Measurements from ENCODE around the gene ALPG. TPM values are rescaled to one million over a fixed set of nuclear protein-coding genes. Genes with fewer than 3 reads are reported as not detected.
A peak's percentile ranks its signal among the peaks of the same experiment; 100 is the strongest.
"Not testable (repeated sequence)": the region's sequence is repeated elsewhere in the genome, so short reads cannot be mapped to it uniquely, and the experiment has no call there.

The ALPG gene
- total and polyA plus RNA-seq, 10 of the 15 experiments (the other 5 are each of a cell fraction or from before 2014, with no cell fraction given): not detected

GRCh38 chr2:232445149-232445885 is 38.7 kb downstream of the ALPG start:
- CTCF ChIA-PET: interaction anchor here (1.0 to 1.3 kb wide), 2 partner anchors 55 to 76 kb away, joined by 3 to 4 read pairs; no protein-coding TSS in a partner anchor
- H3K36me3 ChIP-seq (ENCODE audit: control insufficient read depth in 2 of 2, insufficient read depth in 2 of 2, low read length in 1 of 2); H3K9ac ChIP-seq (ENCODE audit: control insufficient read depth, insufficient read depth, low read length); in situ Hi-C loops (cut with MboI); H3K4me3 ChIP-seq; intact Hi-C loops (cut with micrococcal nuclease; ENCODE audit: unreplicated experiment); POLR2A ChIA-PET; H3K79me2 ChIP-seq (ENCODE audit: control insufficient read depth, insufficient read depth, low read length); H3K4me2 ChIP-seq (ENCODE audit: control insufficient read depth, insufficient read depth); H3K27ac ChIP-seq (ENCODE audit: control insufficient read depth, insufficient read depth); ATAC-seq; H3K9me3 ChIP-seq (replicated peaks; ENCODE audit: control insufficient read depth, insufficient read depth, low read length); FAIRE-seq; H2AFZ ChIP-seq (ENCODE audit: control insufficient read depth, low read depth, low read length); H3K4me1 ChIP-seq (ENCODE audit: control insufficient read depth, insufficient read depth, low read length); DNase-seq (ENCODE audit: low read depth, low spot score); RAD21 ChIA-PET (ENCODE audit: unreplicated experiment); H4K20me1 ChIP-seq (ENCODE audit: control insufficient read depth, insufficient read depth); H3K27me3 ChIP-seq (replicated peaks in 1 of 2; ENCODE audit: control insufficient read depth in 2 of 2, insufficient read depth in 2 of 2, low read length in 1 of 2); BruUV-seq (replicated peaks); SMC1A ChIA-PET (ENCODE audit: uncharacterized antibody, unreplicated experiment): not testable (repeated sequence)
- WGBS (ENCODE audit: insufficient coverage, insufficient replicate concordance, low lambda C conversion rate, missing lambda C conversion rate): 44% methylated on average over 23 of the region's 29 CpGs

GRCh38 chr2:232446266-232446777 is 39.7 kb downstream of the ALPG start:
- 0% methylated on average over 1 of the region's 9 CpGs for WGBS (ENCODE audit: insufficient coverage, insufficient replicate concordance, low lambda C conversion rate, missing lambda C conversion rate)
- H3K4me2 ChIP-seq (ENCODE audit: control insufficient read depth, insufficient read depth); POLR2A ChIA-PET; H3K4me3 ChIP-seq; intact Hi-C loops (cut with micrococcal nuclease; ENCODE audit: unreplicated experiment); H4K20me1 ChIP-seq (ENCODE audit: control insufficient read depth, insufficient read depth); DNase-seq (ENCODE audit: low read depth, low spot score); RAD21 ChIA-PET (ENCODE audit: unreplicated experiment); in situ Hi-C loops (cut with MboI); H3K79me2 ChIP-seq (ENCODE audit: control insufficient read depth, insufficient read depth, low read length); H3K36me3 ChIP-seq (ENCODE audit: control insufficient read depth in 2 of 2, insufficient read depth in 2 of 2, low read length in 1 of 2); H3K27ac ChIP-seq (ENCODE audit: control insufficient read depth, insufficient read depth); H2AFZ ChIP-seq (ENCODE audit: control insufficient read depth, low read depth, low read length); FAIRE-seq; H3K4me1 ChIP-seq (ENCODE audit: control insufficient read depth, insufficient read depth, low read length); BruUV-seq (replicated peaks); H3K9me3 ChIP-seq (replicated peaks; ENCODE audit: control insufficient read depth, insufficient read depth, low read length); H3K27me3 ChIP-seq (replicated peaks in 1 of 2; ENCODE audit: control insufficient read depth in 2 of 2, insufficient read depth in 2 of 2, low read length in 1 of 2); H3K9ac ChIP-seq (ENCODE audit: control insufficient read depth, insufficient read depth, low read length): not testable (repeated sequence)
- ChIA-PET SMC1A (ENCODE audit: uncharacterized antibody, unreplicated experiment) (interaction anchor here (1.0 kb wide), 1 partner anchor 9 kb away, joined by 3 read pairs; no protein-coding TSS in a partner anchor), CTCF (interaction anchor here (1.0 to 1.4 kb wide), 6 partner anchors 10 to 78 kb away, joined by 3 to 5 read pairs (median 3); partner anchors contain the start of genes ALPI and PRSS56)
- ATAC-seq: peak; percentile 75

Measured in GM12878 (cell line).